Upper lobe of left lung (tissue), 6 donors: ENCODE results near the gene CNTNAP5. TPM values are rescaled to one million over a fixed set of nuclear protein-coding genes. Genes with fewer than 3 reads are reported as not detected.

Experiments
- ATAC-seq, 2 donors: fragments of 200-7000 bp; cut with Tn5 transposase; one replicate each; pipeline ENCODE4 v1.9.1; 2022; ENCODE audit warnings: mild to moderate bottlenecking in 2 of 2, moderate library complexity in 2 of 2; ENCODE audit not compliant: low FRiP score in 2 of 2
- DNase-seq, 2 donors: peaks; one replicate each; pipeline ENCODE4 v3.0.0-alpha.2; 2019 to 2020
- H3K27ac ChIP-seq, 4 donors: fragments of 200-600 bp; sonication (generic); one replicate each; pipeline ENCODE4 v1.5.1; 2016 to 2019
- H3K27me3 ChIP-seq, 4 donors: fragments of 200-600 bp; sonication (generic); one replicate each; pipeline ENCODE4 v1.5.1; 2017 to 2019
- H3K36me3 ChIP-seq, 4 donors: fragments of 200-600 bp; sonication (generic); one replicate each; pipeline ENCODE4 v1.5.1; 2016 to 2019
- H3K4me1 ChIP-seq, 4 donors: fragments of 200-600 bp; sonication (generic); one replicate each; pipeline ENCODE4 v1.5.1; 2018 to 2019
- H3K4me3 ChIP-seq, 4 donors: fragments of 200-600 bp; sonication (generic); one replicate each; pipeline ENCODE4 v1.5.1; 2017 to 2019; ENCODE audit warnings: mild to moderate bottlenecking in 2 of 4, moderate library complexity in 1 of 4
- H3K9me3 ChIP-seq, 4 donors: fragments of 200-600 bp; sonication (generic); one replicate each; pipeline ENCODE4 v1.5.1; 2018 to 2019
- CTCF ChIP-seq, 6 experiments: fragments of 450-650 bp in 4 of 6; fragments of 200-600 bp in 2 of 6; sonication (generic) in 2 of 6; IDR thresholded peaks; one replicate each; pipeline ENCODE4 v1.5.1; 2016 to 2019; ENCODE audit warnings: antibody characterized with exemption in 6 of 6
- EP300 ChIP-seq, 4 donors: sonication (generic); formaldehyde crosslinking; IDR thresholded peaks; one replicate each; pipeline ENCODE4 v1.5.1; 2017; ENCODE audit warnings: antibody characterized with exemption in 4 of 4, control low read depth in 2 of 4
- POLR2A ChIP-seq, 4 donors: fragments of 450-650 bp; IDR thresholded peaks; one replicate each; pipeline ENCODE4 v1.5.1; 2016 to 2017; ENCODE audit warnings: antibody characterized with exemption in 4 of 4, mild to moderate bottlenecking in 2 of 4
- POLR2AphosphoS5 ChIP-seq, 2 donors: sonication (generic); formaldehyde crosslinking; IDR thresholded peaks; one replicate each; pipeline ENCODE4 v1.5.1; 2017; ENCODE audit warnings: antibody characterized with exemption in 2 of 2
- WGBS, 2 donors: methylation state at CpG; one replicate each; pipeline ENCODE4 v1.1.5; 2017 to 2018; 5-methylcytosine and 5-hydroxymethylcytosine counted together
- total RNA-seq, 6 donors: library from RNA; depleted of rRNA in 4 of 6; stranded (reverse); fragments of >200 nt in 4 of 6; gene quantifications; one replicate each; pipeline versions ENCODE4 v1.1.0 to v1.2.1, GENCODE V29; 2016 to 2021
- donor health status: DM: no; HTN: no; CAD: no; lungs with moderate emphysema.
- donor health status: DM: no; HTN: yes; CAD: no; lungs with severe emphysema.

The CNTNAP5 gene
- total RNA-seq, 6 donors from 2014 or later, result not detected

DNA sequence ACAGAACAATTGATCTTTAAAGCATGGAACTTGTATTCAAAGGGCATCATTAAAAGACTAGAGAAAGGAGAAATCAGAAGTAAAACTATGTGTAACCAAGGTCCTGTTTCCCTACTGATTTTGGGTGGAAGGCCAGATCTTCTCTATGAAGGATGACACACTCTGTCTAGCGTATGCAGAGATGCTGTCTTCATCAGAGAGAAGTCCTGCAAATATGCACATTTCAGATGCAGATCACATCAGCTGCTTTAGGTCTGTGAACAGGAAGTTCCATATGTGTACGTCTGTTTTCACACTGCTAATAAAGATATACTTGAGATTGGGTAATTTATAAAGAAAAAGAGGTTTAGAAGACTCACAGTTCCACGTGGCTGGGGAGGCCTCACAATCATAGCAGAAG, 857.3 kb downstream of the CNTNAP5 start:
- H3K27ac ChIP-seq, result no peak overlapping the region
- TF ChIP-seq POLR2A (IDR thresholded peaks at IDR 0.05) (no peak), POLR2AphosphoS5 (IDR thresholded peaks at IDR 0.05) (no peak), CTCF (IDR thresholded peaks at IDR 0.05) (no peak), EP300 (IDR thresholded peaks at IDR 0.05) (no peak)
- 54 to 74% methylated on average over 3 of the region's 3 CpGs for WGBS, 2 donors
- DNase-seq, result no peak
- H3K4me1 ChIP-seq, result no peaks in the 10 kb centered on the region
- H3K9me3 ChIP-seq, result no peaks in the 10 kb centered on the region
- no peaks in the 10 kb centered on the region for H3K36me3 ChIP-seq
- no peak overlapping the region for H3K4me3 ChIP-seq
- H3K27me3 ChIP-seq, result no peaks in the 10 kb centered on the region
- no peak for ATAC-seq

DNA sequence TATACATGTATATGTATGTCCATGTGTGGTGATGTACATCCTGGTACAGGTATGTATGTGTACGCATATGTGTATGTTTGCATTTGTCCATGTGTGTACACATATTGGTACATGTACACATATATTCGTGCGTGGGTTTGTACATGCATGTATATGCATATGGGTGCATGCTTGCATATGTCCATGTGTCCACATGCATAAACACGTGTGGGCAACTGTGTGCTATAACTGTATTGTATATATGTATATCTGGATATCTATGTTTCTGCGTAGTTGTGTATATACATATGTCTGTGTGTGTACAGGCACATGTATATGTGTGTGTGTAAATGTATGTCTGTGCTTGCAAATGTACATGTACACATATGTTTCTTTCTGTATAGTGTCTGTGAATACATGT, 858.5 kb downstream of the CNTNAP5 start:
- WGBS, 2 donors, result 95 to 96% methylated on average over 5 of the region's 5 CpGs
- ATAC-seq, result no peak
- no peaks in the 10 kb centered on the region for H3K27me3 ChIP-seq
- H3K36me3 ChIP-seq, result no peaks in the 10 kb centered on the region
- H3K9me3 ChIP-seq, result no peaks in the 10 kb centered on the region
- no peak overlapping the region for H3K27ac ChIP-seq
- H3K4me3 ChIP-seq, result no peak overlapping the region
- no peak for DNase-seq
- H3K4me1 ChIP-seq, result no peaks in the 10 kb centered on the region
- no peak for TF ChIP-seq POLR2A (IDR thresholded peaks at IDR 0.05)
- TF ChIP-seq CTCF (IDR thresholded peaks at IDR 0.05), result no peak
- no peak for TF ChIP-seq EP300 (IDR thresholded peaks at IDR 0.05)
- no peak for TF ChIP-seq POLR2AphosphoS5 (IDR thresholded peaks at IDR 0.05)

GRCh38 chr2:124884315-124884714, 859.2 kb downstream of the CNTNAP5 start:
- ATAC-seq (peak in 1 of 2 donors; percentile 55), DNase-seq (no peak)
- Histone ChIP-seq H3K36me3 (no peaks in the 10 kb centered on the region), H3K9me3 (no peaks in the 10 kb centered on the region), H3K27me3 (no peaks in the 10 kb centered on the region), H3K27ac (no peak overlapping the region), H3K4me1 (no peaks in the 10 kb centered on the region), H3K4me3 (no peak overlapping the region)
- 43 to 54% methylated on average over 2 of the region's 2 CpGs for WGBS, 2 donors
- TF ChIP-seq POLR2AphosphoS5 (IDR thresholded peaks at IDR 0.05) (no peak), EP300 (IDR thresholded peaks at IDR 0.05) (no peak), POLR2A (IDR thresholded peaks at IDR 0.05) (no peak), CTCF (IDR thresholded peaks at IDR 0.05) (no peak)

GRCh38 chr2:124886216-124886615, 861.1 kb downstream of the CNTNAP5 start:
- Histone ChIP-seq H3K36me3 (no peaks in the 10 kb centered on the region), H3K27ac (no peak overlapping the region), H3K4me1 (no peaks in the 10 kb centered on the region), H3K4me3 (no peak overlapping the region), H3K9me3 (no peaks in the 10 kb centered on the region), H3K27me3 (no peaks in the 10 kb centered on the region)
- TF ChIP-seq EP300 (IDR thresholded peaks at IDR 0.05), result no peak
- no peak for TF ChIP-seq POLR2AphosphoS5 (IDR thresholded peaks at IDR 0.05)
- TF ChIP-seq CTCF (IDR thresholded peaks at IDR 0.05), result no peak
- ATAC-seq (no peak), DNase-seq (no peak)

GRCh38 chr2:124887466-124887865, 862.4 kb downstream of the CNTNAP5 start:
- no peak overlapping the region for H3K4me3 ChIP-seq
- H3K9me3 ChIP-seq, result no peaks in the 10 kb centered on the region
- H3K36me3 ChIP-seq, result no peaks in the 10 kb centered on the region
- H3K4me1 ChIP-seq, result no peaks in the 10 kb centered on the region
- WGBS, 2 donors, result 70 to 73% methylated on average over 3 of the region's 3 CpGs
- H3K27ac ChIP-seq, result no peak overlapping the region
- DNase-seq (no peak), ATAC-seq (no peak)
- H3K27me3 ChIP-seq, result no peaks in the 10 kb centered on the region
- no peak for TF ChIP-seq POLR2AphosphoS5 (IDR thresholded peaks at IDR 0.05)
- no peak for TF ChIP-seq POLR2A (IDR thresholded peaks at IDR 0.05)
- TF ChIP-seq EP300 (IDR thresholded peaks at IDR 0.05), result no peak
- no peak for TF ChIP-seq CTCF (IDR thresholded peaks at IDR 0.05)
